Activated naive CD8-positive, alpha-beta T cell (primary cell): ENCODE measurements around the gene DDHD1.
"Not testable (repeated sequence)": the region's sequence is repeated elsewhere in the genome, so short reads cannot be mapped to it uniquely, and the experiment has no call there.

Experiments
- H3K27ac Mint-ChIP-seq: one replicate; pipeline ENCODE4 v1.8.0; 2021; ENCODE audit warnings: mixed read lengths
- H3K27me3 Mint-ChIP-seq: one replicate; pipeline ENCODE4 v1.8.0; 2021; ENCODE audit warnings: mixed read lengths
- H3K36me3 Mint-ChIP-seq: one replicate; pipeline ENCODE4 v1.8.0; 2021; ENCODE audit warnings: mixed read lengths
- H3K4me1 Mint-ChIP-seq: one replicate; pipeline ENCODE4 v1.8.0; 2021; ENCODE audit warnings: low read depth, mixed read lengths
- H3K4me3 Mint-ChIP-seq: one replicate; pipeline ENCODE4 v1.8.0; 2021; ENCODE audit warnings: mild to moderate bottlenecking, mixed read lengths
- H3K9me3 Mint-ChIP-seq: one replicate; pipeline ENCODE4 v1.8.0; 2021; ENCODE audit warnings: low read depth, mixed read lengths

Gene DDHD1

DNA sequence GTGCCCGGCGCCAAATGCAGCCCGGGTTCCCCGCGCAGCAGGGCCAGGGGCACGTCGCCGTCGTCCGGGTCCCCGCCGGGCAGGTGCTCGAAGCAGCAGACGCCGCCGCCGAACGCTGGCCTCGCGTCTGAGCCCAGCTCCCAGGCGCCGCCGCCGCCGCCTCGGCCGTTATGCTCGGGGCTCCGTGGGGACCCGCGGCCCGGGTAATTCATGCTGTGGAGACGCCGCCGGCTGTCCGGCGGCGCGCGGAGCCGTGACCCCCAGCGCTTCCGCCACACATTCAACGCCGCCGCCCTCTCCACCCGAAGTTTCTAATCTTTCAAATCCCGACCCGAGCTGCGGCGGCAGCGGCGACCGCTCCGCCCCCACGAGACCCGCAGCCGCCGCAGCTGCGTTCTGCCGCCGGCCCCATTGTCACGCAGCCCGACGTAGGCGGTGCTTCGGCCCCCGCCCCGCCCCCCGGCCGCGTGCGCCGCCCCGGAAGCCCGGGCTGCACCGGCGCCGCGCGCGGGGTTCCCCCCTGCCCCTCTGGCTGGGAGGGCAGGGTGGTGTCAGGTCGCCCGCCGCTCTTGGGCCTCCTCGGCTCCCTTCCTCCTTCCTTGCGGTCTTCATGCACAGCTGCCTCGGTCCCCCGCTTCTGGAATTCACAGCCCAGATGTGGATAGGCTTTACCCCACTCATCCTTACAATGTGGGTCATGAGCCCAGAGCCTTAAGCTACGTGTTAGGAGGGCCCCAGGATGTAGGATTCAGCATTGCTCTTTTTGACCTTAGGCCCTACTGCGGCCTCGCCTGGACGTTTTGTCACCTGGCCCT is at the start of gene DDHD1:
DDHD1 (minus strand) TSS at position 437 of the 815 bp plus-strand sequence; CDS start at position 212, 225 bp downstream.
- Mint-ChIP-seq H3K4me3 (peak within 1 kb of the TSS; percentile 94), H3K9me3 (no peaks in the 10 kb centered on the region), H3K27me3 (no peaks in the 10 kb centered on the region), H3K27ac (peak within 1 kb of the TSS; percentile 99), H3K4me1 (peaks cover 42% of the 10 kb centered on the region), H3K36me3 (peaks cover 3% of the 10 kb centered on the region)

DNA sequence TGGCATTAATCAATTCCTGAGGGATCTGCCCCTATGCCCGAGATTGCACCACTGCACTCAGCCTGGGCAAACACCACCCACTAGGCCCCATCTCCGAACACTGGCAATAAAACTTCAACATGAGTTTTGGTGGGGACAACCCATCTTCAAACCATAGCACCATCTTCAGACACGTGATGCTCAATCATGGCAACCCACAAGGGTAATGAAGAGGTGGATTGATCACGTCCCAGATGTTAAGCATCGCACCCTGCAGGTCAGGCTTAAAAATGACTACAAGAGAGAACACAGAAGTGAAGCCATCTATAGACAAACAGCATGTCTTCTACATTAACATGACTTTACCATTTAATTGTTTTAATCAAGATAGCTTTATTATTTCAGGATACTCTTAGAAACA is 42.8 kb upstream of the DDHD1 start:
- Mint-ChIP-seq H3K27ac (no peak overlapping the region), H3K27me3 (no peaks in the 10 kb centered on the region), H3K36me3 (peaks cover 20% of the 10 kb centered on the region), H3K4me3 (no peak overlapping the region), H3K4me1 (peaks cover 17% of the 10 kb centered on the region), H3K9me3 (peaks cover 9% of the 10 kb centered on the region)

DNA sequence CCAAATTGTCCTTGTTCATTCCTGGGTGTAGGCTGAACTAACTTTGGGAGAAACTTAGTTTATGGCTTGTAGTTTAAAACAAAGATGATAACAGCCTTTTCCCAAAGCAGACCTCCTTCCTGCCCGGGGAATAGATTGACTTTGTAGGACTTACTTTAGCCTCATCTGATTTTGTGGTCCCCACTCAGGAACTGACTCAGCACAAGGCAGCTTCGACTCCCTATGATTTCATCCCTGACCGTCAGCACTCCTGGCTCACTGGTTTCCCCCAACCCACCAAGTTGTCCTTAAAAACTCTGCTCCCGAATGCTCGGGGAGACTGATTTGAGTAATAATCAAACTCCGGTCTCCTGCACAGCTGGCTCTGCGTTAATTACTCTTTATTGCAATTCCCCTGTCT is 40.1 kb upstream of the DDHD1 start:
- Mint-ChIP-seq H3K27ac (no peak overlapping the region), H3K36me3 (peaks cover 15% of the 10 kb centered on the region), H3K27me3 (no peaks in the 10 kb centered on the region), H3K4me1 (peaks cover 21% of the 10 kb centered on the region), H3K9me3 (peaks cover 3% of the 10 kb centered on the region), H3K4me3 (no peak overlapping the region)

DNA sequence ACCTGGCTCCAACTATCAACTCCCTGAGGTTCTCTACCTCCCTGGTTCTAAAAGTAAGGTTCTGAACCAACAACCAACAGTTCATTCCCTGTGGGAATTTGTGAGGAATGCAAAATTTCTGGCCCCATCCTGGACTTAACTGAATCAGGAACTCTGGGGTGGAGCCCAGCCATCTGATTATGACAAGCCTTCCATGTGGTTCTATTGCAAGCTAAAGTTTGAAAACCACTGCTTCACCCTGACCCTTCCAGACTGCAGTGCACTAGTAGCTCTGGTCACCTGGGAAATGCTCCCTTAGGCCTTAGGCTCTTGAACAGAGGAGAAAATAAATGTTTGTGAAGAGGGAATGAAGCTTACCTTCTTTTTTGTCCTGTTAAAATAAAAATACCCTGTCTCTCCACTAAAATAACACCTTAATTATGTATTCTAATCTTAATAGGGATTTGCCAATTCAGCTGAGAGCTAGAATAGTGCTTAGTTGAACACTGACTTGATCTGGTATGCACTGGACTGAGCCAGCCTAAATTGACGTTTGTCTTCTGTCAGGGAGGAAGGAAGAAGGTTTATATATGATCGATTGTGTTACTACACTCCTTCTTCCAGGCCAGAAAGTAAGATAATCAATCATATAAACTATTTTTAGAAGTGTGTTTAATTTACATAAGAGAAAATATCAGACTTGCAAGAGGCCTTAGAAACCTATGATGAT is 39.1 kb upstream of the DDHD1 start:
- peaks cover 21% of the 10 kb centered on the region for H3K4me1 Mint-ChIP-seq
- H3K36me3 Mint-ChIP-seq: peaks cover 12% of the 10 kb centered on the region
- no peaks in the 10 kb centered on the region for H3K27me3 Mint-ChIP-seq
- H3K27ac Mint-ChIP-seq: peak overlapping the region; percentile 84
- no peak overlapping the region for H3K4me3 Mint-ChIP-seq
- H3K9me3 Mint-ChIP-seq: no peaks in the 10 kb centered on the region

DNA sequence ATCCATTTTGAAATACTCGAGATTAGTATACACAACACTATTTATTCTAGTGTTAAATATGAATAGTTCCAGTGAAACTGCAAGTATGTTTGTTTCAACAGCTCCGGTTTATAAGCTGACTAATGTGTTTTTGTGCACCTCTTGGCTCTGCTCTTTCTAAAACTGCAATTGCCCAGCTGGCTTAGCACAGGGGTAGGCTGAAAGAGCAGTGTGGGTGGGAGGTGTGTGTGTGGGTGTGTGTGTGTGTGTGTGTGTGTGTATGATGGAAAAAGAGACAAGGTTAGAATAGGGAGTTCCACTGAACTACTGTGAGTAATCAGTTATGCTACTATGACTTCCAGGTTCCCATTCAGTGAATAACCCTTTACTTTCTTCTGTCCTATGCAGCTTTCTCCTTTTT is 37.8 kb upstream of the DDHD1 start:
- Mint-ChIP-seq H3K27me3 (no peaks in the 10 kb centered on the region), H3K4me3 (peak overlapping the region; percentile 35), H3K4me1 (peaks cover 21% of the 10 kb centered on the region), H3K36me3 (peaks cover 10% of the 10 kb centered on the region), H3K9me3 (no peaks in the 10 kb centered on the region), H3K27ac (peak overlapping the region; percentile 84)

DNA sequence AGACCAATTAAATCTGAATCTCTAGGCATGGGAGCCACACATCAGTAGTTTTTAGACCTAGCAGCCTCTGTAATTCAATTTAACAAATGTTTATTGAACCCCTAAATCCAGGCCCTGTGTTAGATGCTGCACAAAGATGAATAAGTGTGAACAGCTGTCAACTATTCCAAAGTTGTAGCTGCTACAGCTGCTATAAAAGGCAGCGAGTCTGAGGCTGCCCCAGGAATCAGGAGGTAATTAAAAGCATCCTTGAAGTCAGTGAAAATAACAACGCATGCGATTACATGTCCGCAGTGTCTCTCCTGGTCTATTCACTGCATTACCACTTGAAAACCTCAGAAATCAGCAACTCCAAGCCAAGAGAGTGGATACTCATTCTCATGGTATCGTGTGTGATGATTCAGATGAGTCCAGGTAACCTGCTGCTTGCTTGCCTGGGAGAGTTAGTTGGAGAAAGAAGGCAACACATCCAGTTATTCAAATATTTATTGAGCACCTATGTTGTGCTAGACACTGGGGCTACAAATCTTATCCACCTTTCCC is 34.9 kb upstream of the DDHD1 start:
- H3K4me3 Mint-ChIP-seq: no peak overlapping the region
- H3K4me1 Mint-ChIP-seq: peaks cover 21% of the 10 kb centered on the region
- no peak overlapping the region for H3K27ac Mint-ChIP-seq
- H3K36me3 Mint-ChIP-seq: peaks cover 10% of the 10 kb centered on the region
- H3K9me3 Mint-ChIP-seq: no peaks in the 10 kb centered on the region
- peaks cover 1% of the 10 kb centered on the region for H3K27me3 Mint-ChIP-seq

DNA sequence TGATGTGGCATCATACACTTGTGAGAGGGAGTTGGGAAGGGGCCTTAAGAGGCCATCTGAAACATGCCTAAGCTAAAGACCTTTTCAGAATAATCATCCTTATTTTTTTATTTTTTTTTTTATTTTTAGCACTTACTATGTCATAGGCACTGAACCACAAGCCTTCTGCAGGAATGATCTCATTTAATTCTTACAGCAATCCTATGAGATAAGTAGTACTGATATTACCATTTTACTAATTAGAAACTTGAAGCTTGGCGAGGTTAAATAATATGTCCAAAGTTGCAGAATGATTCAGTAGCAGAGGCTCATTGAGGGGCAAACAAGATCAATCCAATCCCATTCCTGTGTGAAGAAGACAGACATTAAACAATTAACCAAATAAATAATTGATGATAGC is 33.4 kb upstream of the DDHD1 start:
- Mint-ChIP-seq H3K9me3 (no peaks in the 10 kb centered on the region), H3K27me3 (peaks cover 1% of the 10 kb centered on the region), H3K27ac (no peak overlapping the region), H3K4me3 (no peak overlapping the region), H3K4me1 (peaks cover 9% of the 10 kb centered on the region), H3K36me3 (peaks cover 10% of the 10 kb centered on the region)

DNA sequence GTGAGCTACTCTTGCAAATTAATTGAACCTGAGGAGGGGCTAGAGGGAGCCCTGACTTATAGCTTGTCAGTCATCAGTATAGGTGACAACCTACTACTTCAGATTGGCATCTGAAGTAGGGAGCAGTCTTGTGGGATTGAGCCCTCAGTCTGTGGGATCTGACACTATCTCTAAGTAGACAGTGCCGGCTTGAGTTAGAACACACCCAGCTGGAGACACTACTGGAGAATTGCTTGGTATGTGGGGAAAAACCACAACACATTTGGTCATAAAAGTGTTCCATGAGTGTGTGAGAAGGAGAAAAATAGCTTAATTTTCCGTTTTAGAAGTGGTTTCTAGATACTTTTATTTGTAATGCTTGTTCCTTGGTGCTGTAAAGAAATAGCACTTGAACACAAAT is 30.5 kb upstream of the DDHD1 start:
- no peak overlapping the region for H3K4me3 Mint-ChIP-seq

DNA sequence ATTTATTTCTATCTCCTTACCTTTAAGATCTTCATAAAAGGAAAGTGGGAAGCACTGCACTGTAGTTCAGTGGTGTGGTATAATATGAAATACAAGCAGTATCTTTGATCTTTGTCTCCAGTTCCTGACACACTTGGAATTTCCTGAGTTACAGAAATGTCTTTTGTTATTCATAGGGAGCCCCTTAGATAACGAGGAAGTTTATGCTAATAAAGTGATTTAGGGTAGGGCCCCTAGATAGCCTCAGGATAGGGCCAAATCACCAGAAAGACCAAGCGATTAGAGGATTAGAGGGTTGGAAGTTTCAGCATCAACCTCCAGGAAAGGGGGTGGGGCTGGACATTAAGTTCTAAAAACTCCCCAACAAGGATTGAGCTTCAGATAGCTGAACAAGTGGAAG is 29.9 kb upstream of the DDHD1 start:
- H3K9me3 Mint-ChIP-seq: no peaks in the 10 kb centered on the region
- H3K27ac Mint-ChIP-seq: no peak overlapping the region
- H3K4me3 Mint-ChIP-seq: no peak overlapping the region
- H3K27me3 Mint-ChIP-seq: peaks cover 1% of the 10 kb centered on the region
- peaks cover 8% of the 10 kb centered on the region for H3K36me3 Mint-ChIP-seq
- peaks cover 16% of the 10 kb centered on the region for H3K4me1 Mint-ChIP-seq

More for the DNA sequence above, 30.5 kb upstream of the DDHD1 start:
- Mint-ChIP-seq H3K36me3 (peaks cover 8% of the 10 kb centered on the region), H3K27ac (no peak overlapping the region), H3K9me3 (no peaks in the 10 kb centered on the region), H3K4me1 (peaks cover 16% of the 10 kb centered on the region), H3K27me3 (peaks cover 1% of the 10 kb centered on the region)

DNA sequence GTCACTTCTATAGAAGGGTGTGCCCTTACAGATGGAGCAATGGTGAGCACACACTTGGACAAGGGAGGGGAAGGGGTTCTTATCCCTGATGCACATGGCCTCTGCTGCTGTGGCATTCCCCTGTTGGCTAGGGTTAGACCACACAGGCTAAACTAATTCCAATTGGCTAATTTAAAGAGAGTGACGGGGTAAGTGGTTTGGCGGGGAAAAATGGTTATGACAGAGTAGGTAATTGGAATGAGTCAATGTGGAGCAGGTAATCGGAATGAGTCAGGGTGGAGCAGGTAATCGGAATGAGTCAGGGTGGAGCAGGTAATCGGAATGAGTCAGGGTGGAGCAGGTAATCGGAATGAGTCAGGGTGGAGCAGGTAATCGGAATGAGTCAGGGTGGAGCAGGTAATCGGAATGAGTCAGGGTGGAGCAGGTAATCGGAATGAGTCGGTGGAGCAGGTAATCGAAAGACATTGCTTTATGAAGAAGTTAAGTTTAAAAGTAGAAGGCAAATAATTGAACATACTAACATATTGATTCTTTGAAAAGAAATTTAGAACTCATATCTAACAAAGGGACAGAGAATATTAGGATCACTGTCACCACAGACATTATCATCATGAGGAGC is 28.4 kb upstream of the DDHD1 start:
- not testable (repeated sequence) for H3K27me3 Mint-ChIP-seq, H3K36me3 Mint-ChIP-seq, H3K27ac Mint-ChIP-seq, H3K9me3 Mint-ChIP-seq, H3K4me3 Mint-ChIP-seq
- H3K4me1 Mint-ChIP-seq: peaks cover 16% of the 10 kb centered on the region

DNA sequence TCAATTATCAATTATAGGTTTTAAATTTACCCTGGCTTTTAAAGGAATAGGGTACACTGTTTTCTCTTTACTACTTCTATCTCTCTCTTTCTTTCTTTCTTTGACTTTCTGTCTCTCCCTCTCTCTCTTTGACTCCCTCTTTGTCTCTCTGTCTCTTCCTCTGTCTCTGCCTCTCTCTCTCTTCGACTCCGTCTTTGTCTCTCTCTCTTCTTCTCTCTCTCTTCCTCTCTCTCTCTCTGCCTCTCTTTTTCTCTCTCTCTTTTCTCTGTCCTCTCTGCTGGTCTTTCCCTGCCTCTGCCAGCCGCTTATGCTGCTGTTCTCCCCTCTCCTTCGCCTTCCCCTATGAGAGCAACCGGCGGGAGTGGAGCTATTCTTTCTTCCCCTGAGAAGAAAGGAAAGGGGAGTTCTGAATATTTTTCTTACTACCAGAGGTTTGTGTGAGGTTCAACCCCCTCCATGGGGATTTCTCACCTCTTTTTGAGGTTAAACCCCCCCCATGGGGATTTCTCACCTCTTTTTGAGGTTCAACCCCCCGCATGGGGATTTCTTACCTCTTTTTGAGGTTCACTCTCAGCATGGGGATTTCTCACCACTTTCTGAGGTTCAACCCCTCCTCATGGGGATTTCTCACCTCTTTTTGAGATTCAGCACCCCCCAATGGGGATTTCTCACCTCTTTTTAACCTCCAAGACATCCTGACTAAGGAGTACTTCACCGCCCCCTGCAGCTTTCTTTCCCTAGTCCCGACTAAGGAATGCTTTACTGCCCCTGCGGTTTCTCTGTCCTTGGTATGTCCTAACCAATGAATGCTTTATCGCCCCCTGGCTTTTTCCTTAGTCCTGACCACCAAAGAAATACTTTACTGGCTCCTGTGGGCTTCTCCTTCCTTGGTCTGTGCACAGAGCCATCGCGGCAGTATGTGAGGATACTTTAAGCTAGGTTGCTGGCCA is 27.4 kb upstream of the DDHD1 start:
- Mint-ChIP-seq H3K27me3 (no peaks in the 10 kb centered on the region), H3K27ac (peak overlapping the region; percentile 50), H3K4me1 (peaks cover 16% of the 10 kb centered on the region), H3K9me3 (no peaks in the 10 kb centered on the region), H3K36me3 (peaks cover 5% of the 10 kb centered on the region), H3K4me3 (no peak overlapping the region)

DNA sequence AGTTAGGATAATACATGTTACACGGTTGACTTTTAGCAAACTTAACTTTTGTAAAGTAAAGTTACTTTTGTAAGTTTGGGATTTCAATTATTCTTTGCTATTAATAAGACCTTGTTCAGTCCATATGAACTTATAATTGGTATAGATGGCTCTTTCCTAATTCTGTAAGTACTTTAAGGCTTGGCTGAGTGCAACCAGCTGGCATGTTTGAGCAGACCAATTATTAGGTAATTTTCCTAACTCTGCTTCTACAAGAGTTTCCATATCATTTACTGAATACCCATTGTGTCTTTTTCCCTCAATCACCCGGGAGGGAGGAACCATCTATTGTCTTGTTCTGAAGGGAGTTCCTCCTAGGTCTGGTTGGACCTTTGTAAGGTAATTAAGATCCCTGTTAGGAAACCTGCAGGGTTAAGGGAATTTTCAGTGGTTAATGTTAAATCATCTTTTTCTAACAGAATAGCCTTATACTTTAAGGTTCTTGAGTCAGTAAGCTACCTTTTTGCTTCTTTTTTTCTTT is 26.4 kb upstream of the DDHD1 start:
- not testable (repeated sequence) for H3K4me3 Mint-ChIP-seq, H3K27ac Mint-ChIP-seq, H3K9me3 Mint-ChIP-seq, H3K36me3 Mint-ChIP-seq, H3K27me3 Mint-ChIP-seq
- peaks cover 16% of the 10 kb centered on the region for H3K4me1 Mint-ChIP-seq

DNA sequence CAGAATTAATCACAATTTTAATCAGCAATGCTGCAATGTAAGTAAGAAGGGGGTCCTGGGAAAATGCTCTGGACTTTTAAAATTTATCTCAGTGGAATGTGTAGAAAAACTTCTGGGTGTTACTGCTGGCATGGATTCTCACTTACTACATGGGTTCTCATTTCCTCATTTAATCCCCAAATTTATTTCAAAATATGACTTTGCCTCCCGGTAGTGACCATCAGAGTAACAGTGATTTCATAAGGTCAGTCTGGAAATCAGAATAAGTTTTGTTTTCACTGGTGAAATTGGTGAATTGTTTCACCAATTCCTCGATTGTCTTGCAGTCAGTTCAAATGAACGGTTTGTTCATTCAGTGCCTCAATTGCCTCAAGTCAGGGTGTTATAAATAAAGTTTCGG is 22.3 kb upstream of the DDHD1 start:
- peaks cover 7% of the 10 kb centered on the region for H3K4me1 Mint-ChIP-seq
- no peak overlapping the region for H3K27ac Mint-ChIP-seq
- H3K27me3 Mint-ChIP-seq: no peaks in the 10 kb centered on the region
- H3K9me3 Mint-ChIP-seq: no peaks in the 10 kb centered on the region
- no peak overlapping the region for H3K4me3 Mint-ChIP-seq
- peaks cover 4% of the 10 kb centered on the region for H3K36me3 Mint-ChIP-seq

DNA sequence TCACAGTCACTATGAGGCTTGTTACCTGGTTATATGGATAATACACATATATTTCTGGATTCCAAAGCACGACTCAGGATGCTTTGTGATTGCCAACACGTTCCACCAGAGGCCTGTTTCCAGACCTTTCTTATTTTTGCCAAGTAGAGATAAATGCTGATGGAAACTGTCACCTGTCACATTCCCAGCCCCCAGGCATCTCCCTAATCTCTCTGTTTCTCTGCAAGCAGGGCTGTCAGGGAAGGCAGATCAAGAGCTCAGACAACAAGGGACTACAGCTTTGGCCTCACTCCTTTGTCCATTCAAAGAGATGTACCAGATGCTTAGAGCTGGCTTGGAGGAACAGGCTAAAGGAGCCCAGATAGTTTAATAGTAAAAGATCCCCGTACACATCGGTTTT is 21.8 kb upstream of the DDHD1 start:
- H3K4me1 Mint-ChIP-seq: peaks cover 3% of the 10 kb centered on the region
- H3K4me3 Mint-ChIP-seq: no peak overlapping the region
- H3K27me3 Mint-ChIP-seq: no peaks in the 10 kb centered on the region
- peaks cover 4% of the 10 kb centered on the region for H3K36me3 Mint-ChIP-seq
- no peaks in the 10 kb centered on the region for H3K9me3 Mint-ChIP-seq
- H3K27ac Mint-ChIP-seq: no peak overlapping the region
